Prostate gland (tissue), 2 donors: ENCODE data around the gene ATG4D. TPM values are rescaled to one million over a fixed set of nuclear protein-coding genes. Genes with fewer than 3 reads are reported as not detected.

Experiments
- DNase-seq: peaks from one replicate; pipeline ENCODE4 v3.0.0-alpha.2; 2019; ENCODE audit warnings: low spot score
- H3K27ac ChIP-seq, 2 donors: fragments of 200-600 bp; sonication (generic); 2 replicates each; pipeline ENCODE4 v1.5.1; 2017 to 2019
- H3K27me3 ChIP-seq: fragments of 200-600 bp; sonication (generic); replicated peaks from 2 replicates; pipeline ENCODE4 v1.5.1; 2019; ENCODE audit not compliant: insufficient read depth
- H3K36me3 ChIP-seq, 2 donors: fragments of 200-600 bp; sonication (generic); 1 replicate in 1 of 2; 2 replicates in 1 of 2; pipeline versions ENCODE4 v1.5.1 to v1.8.1; 2017 to 2019
- H3K4me1 ChIP-seq: fragments of 200-600 bp; sonication (generic); replicated peaks from 2 replicates; pipeline ENCODE4 v1.5.1; 2019
- H3K4me3 ChIP-seq, 2 donors: fragments of 200-600 bp; sonication (generic); 2 replicates each; pipeline ENCODE4 v1.5.1; 2017 to 2019
- H3K9me3 ChIP-seq: fragments of 200-600 bp; sonication (generic); 2 replicates; pipeline ENCODE4 v1.5.1; 2017
- POLR2A ChIP-seq: fragments of 450-650 bp; IDR thresholded peaks from one replicate; pipeline ENCODE4 v1.6.1; 2016; ENCODE audit warnings: antibody characterized with exemption, mild to moderate bottlenecking
- POLR2AphosphoS5 ChIP-seq: sonication (generic); formaldehyde crosslinking; IDR thresholded peaks from one replicate; pipeline ENCODE4 v1.6.1; 2017; ENCODE audit warnings: antibody characterized with exemption
- WGBS: methylation state at CpG from one replicate; pipeline ENCODE4 v1.1.5; 2018; 5-methylcytosine and 5-hydroxymethylcytosine counted together
- intact Hi-C: fragments of 100-400 bp; cut with DNase I; formaldehyde crosslinking; loops from one replicate; pipeline ENCODE4 v1.14.2; 2022
- total RNA-seq, 2 donors: library from RNA; depleted of rRNA; stranded (reverse); fragments of >200 nt; gene quantifications; one replicate each; pipeline ENCODE4 v1.1.0, GENCODE V29; 2016
- TF ChIP-seq, protein P1 (sequence below), 4 experiments: fragments of 200-600 bp in 2 of 4; fragments of 450-650 bp in 2 of 4; sonication (generic) in 2 of 4; IDR thresholded peaks; 1 replicate in 3 of 4; 2 replicates in 1 of 4; pipeline ENCODE4 v1.5.1; 2016 to 2019; ENCODE audit warnings: antibody characterized with exemption in 4 of 4, mild to moderate bottlenecking in 2 of 4, moderate library complexity in 2 of 4

ATG4D gene
- total RNA-seq, 2 donors from 2014 or later: 36.3 to 57.9 TPM

DNA sequence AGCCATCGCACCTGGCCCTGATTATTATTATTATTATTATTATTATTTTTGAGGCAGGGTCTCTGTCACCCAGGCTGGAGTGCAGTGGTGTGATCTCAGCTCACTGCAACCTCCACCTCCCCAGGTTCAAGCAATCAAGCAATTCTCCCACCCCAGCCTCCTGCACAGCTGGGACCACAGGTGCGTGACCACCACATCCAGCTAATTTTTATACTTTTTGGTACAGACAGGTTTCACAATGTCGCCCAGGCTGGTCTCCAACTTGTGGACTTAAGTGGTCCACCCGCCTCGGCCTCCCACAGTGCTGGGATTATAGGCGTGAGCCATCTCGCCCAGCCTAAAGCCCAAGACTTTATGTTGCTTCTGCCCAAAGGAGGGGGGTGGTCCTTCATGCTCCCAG lies 49.4 kb downstream of the ATG4D start:
- Histone ChIP-seq H3K27ac (no peak overlapping the region), H3K4me1 (no peaks in the 10 kb centered on the region), H3K4me3 (no peak overlapping the region), H3K36me3 (no peaks in the 10 kb centered on the region), H3K9me3 (no peaks in the 10 kb centered on the region), H3K27me3 (no peaks in the 10 kb centered on the region)
- intact Hi-C loops: no loop called here
- no peak for DNase-seq
- 85% methylated on average over 7 of the region's 7 CpGs for WGBS
- TF ChIP-seq, protein P1, sequence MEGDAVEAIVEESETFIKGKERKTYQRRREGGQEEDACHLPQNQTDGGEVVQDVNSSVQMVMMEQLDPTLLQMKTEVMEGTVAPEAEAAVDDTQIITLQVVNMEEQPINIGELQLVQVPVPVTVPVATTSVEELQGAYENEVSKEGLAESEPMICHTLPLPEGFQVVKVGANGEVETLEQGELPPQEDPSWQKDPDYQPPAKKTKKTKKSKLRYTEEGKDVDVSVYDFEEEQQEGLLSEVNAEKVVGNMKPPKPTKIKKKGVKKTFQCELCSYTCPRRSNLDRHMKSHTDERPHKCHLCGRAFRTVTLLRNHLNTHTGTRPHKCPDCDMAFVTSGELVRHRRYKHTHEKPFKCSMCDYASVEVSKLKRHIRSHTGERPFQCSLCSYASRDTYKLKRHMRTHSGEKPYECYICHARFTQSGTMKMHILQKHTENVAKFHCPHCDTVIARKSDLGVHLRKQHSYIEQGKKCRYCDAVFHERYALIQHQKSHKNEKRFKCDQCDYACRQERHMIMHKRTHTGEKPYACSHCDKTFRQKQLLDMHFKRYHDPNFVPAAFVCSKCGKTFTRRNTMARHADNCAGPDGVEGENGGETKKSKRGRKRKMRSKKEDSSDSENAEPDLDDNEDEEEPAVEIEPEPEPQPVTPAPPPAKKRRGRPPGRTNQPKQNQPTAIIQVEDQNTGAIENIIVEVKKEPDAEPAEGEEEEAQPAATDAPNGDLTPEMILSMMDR (IDR thresholded peaks at IDR 0.05): no peak
- TF ChIP-seq POLR2AphosphoS5 (no peak), POLR2A (no peak)

DNA sequence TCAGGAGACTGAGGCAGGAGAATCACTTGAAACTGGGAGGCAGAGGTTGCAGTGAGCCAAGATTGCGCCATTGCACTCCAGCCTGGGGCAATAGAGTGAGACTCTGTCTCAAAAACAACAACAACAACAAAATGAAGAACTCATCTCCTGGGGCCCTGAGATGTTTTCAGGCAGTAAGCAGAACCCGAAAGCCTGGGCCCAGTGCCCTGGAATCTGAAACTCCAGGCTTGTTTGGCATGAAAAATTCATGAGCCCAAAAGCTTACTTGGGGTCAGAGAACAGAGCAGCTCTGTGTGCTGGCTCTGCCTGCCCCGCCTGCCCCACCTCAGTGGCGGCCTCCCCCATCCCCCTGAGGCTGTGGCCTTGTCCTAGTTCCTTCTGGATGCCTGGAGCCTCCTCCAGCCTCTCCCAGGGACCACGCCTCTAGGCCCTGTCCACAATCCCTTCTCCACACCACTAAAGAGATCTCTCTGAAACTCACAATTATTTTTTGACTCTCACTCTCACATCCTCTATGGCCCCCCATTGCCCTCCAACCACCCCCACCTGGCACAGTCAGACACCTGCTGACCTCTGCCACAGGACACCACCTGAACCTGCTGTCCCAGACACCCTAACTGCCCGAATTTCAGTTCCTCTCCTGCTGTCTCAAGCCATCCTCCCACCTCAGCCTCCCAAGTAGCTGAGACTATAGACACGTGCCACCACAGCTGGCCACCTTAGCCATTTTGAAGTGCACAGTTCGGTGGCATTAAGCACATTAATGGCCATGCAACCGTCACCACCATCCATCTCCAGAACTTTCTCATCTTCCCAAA lies 50.3 kb downstream of the ATG4D start:
- no peak overlapping the region for H3K4me3 ChIP-seq
- 65% methylated on average over 9 of the region's 9 CpGs for WGBS
- no peaks in the 10 kb centered on the region for H3K9me3 ChIP-seq
- no peaks in the 10 kb centered on the region for H3K4me1 ChIP-seq
- DNase-seq: no peak
- TF ChIP-seq POLR2A (no peak), POLR2AphosphoS5 (no peak)
- TF ChIP-seq, protein P1 (IDR thresholded peaks at IDR 0.05): no peak
- no peaks in the 10 kb centered on the region for H3K27me3 ChIP-seq
- H3K27ac ChIP-seq: no peak overlapping the region
- intact Hi-C loops: no loop called here
- H3K36me3 ChIP-seq: no peaks in the 10 kb centered on the region

DNA sequence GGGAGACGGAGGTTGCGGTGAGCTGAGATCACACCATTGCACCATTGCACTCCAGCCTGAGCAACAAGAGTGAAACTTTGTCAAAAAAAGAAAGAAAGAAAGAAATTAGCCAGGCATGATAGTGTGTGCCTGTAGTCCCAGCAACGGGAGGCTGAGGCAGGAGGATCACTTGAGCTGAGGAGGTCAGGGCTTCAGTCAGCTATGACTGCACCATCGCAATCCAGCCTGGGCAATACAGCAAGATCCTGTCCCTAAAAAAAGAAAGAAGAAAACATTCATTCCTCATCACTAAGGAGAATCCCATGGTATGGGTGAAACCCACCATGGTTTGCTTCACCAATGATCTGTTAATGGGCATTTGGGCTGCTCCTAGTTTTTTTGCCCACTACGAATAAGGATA lies 56.4 kb downstream of the ATG4D start:
- Histone ChIP-seq H3K27me3 (no peaks in the 10 kb centered on the region), H3K9me3 (no peaks in the 10 kb centered on the region), H3K36me3 (no peaks in the 10 kb centered on the region), H3K4me1 (peaks cover 2% of the 10 kb centered on the region), H3K4me3 (no peak overlapping the region), H3K27ac (no peak overlapping the region)
- TF ChIP-seq POLR2AphosphoS5: no peak
- TF ChIP-seq, protein P1 (IDR thresholded peaks at IDR 0.05): no peak
- TF ChIP-seq POLR2A: no peak
- intact Hi-C loops: no loop called here
- no peak for DNase-seq
- WGBS: 95% methylated on average over 5 of the region's 5 CpGs

DNA sequence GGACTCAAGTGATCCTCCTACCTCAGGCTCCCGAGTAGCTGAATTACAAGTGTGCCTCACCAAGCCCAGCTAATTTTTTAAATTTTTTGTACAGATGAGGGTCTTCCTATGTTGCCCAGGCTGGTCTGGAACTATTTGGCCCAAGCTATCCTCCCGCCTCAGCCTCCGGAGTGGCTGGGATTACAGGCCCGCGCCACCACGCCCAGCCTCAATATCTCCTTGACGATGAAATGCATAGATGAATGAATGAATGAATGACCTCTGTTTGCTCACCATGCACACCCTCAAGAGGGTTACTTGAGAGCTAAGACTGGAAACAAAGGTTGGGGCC lies 58.3 kb downstream of the ATG4D start:
- Histone ChIP-seq H3K27me3 (no peaks in the 10 kb centered on the region), H3K27ac (no peak overlapping the region), H3K36me3 (no peaks in the 10 kb centered on the region), H3K9me3 (no peaks in the 10 kb centered on the region), H3K4me3 (peak overlapping the region in 1 of 2 donors; percentile 91), H3K4me1 (peaks cover 2% of the 10 kb centered on the region)
- intact Hi-C loops: no loop called here
- WGBS: 34% methylated on average over 7 of the region's 7 CpGs
- DNase-seq: no peak
- no peak for TF ChIP-seq POLR2AphosphoS5
- TF ChIP-seq, protein P1 (IDR thresholded peaks at IDR 0.05): no peak
- TF ChIP-seq POLR2A: no peak
